ENCODE results near the gene UEVLD. TPM values are rescaled to one million over a fixed set of nuclear protein-coding genes. Genes with fewer than 3 reads are reported as not detected.

UEVLD gene
- total RNA-seq, 1 experiment from 2014 or later, result 13.7 TPM

- intact Hi-C loops (cut with micrococcal nuclease), result no loop called here
- Histone ChIP-seq H3K9me3 (ENCODE audit: control insufficient read depth in 1 of 2, insufficient read depth in 1 of 2, low read depth in 1 of 2, low read length in 2 of 2) (no peaks in the 10 kb centered on the region), H3K36me3 (ENCODE audit: control insufficient read depth in 1 of 2, insufficient read depth in 2 of 2, low read length in 2 of 2) (peaks cover 0 to 2% of the 10 kb centered on the region in 2 experiments; a peak in 1 of 4 replicates), H3K27ac (ENCODE audit: low read depth, low read length) (no peak overlapping the region), H3K79me2 (ENCODE audit: insufficient read depth, low read length) (no peaks in the 10 kb centered on the region), H3K9ac (ENCODE audit: low read length) (no peak overlapping the region), H4K20me1 (ENCODE audit: insufficient read depth) (no peaks in the 10 kb centered on the region), H3K4me2 (ENCODE audit: low read length) (no peak overlapping the region), H3K27me3 (ENCODE audit: insufficient read depth, low read length) (no peaks in the 10 kb centered on the region), H3K9me2 (ENCODE audit: insufficient read depth) (no peaks in the 10 kb centered on the region), H3K4me3 (replicated peaks in 1 of 2; ENCODE audit: low read depth in 1 of 2, low read length in 2 of 2) (no peak overlapping the region), H2AFZ (ENCODE audit: low read depth, low read length, poor library complexity, severe bottlenecking) (no peak overlapping the region), H3K4me1 (ENCODE audit: control insufficient read depth in 1 of 2, insufficient read depth in 2 of 2, low read length in 2 of 2) (peaks cover 0 to 6% of the 10 kb centered on the region in 2 experiments; a peak in 1 of 4 replicates)
- ATAC-seq (no peak), DNase-seq (ENCODE audit: low read depth, low spot score) (no peak)
- ChIA-PET POLR2A (interaction anchor here (0.7 kb wide), 1 partner anchor 112 kb away, joined by 3 read pairs; no protein-coding TSS in a partner anchor), RAD21 (ENCODE audit: low non-redundant PET in 1 of 2, low total read pairs in 2 of 2, uncharacterized antibody in 2 of 2, unreplicated experiment in 2 of 2) (no interaction called here), CTCF (no interaction called here)
- no TSS peak for BruUV-seq (replicated peaks)
- no peak for TF ChIP-seq SP1 (IDR thresholded peaks at IDR 0.05; ENCODE audit: low read depth)
- no peak for TF ChIP-seq CEBPB (IDR thresholded peaks at IDR 0.05; ENCODE audit: low read depth)
Measured at GRCh38 chr11:18495271-18495670, 93.3 kb downstream of the UEVLD start.

GRCh38 chr11:18493310-18493709, 95.2 kb downstream of the UEVLD start:
- Histone ChIP-seq H3K27me3 (ENCODE audit: insufficient read depth, low read length) (no peaks in the 10 kb centered on the region), H3K27ac (ENCODE audit: low read depth, low read length) (no peak overlapping the region), H3K4me3 (replicated peaks in 1 of 2; ENCODE audit: low read depth in 1 of 2, low read length in 2 of 2) (no peak overlapping the region), H3K9me3 (ENCODE audit: control insufficient read depth in 1 of 2, insufficient read depth in 1 of 2, low read depth in 1 of 2, low read length in 2 of 2) (no peaks in the 10 kb centered on the region), H4K20me1 (ENCODE audit: insufficient read depth) (no peaks in the 10 kb centered on the region), H3K9ac (ENCODE audit: low read length) (no peak overlapping the region), H3K9me2 (ENCODE audit: insufficient read depth) (no peaks in the 10 kb centered on the region), H3K4me1 (ENCODE audit: control insufficient read depth in 1 of 2, insufficient read depth in 2 of 2, low read length in 2 of 2) (peaks cover 0 to 6% of the 10 kb centered on the region in 2 experiments; a peak in 1 of 4 replicates), H3K4me2 (ENCODE audit: low read length) (no peak overlapping the region), H3K36me3 (ENCODE audit: control insufficient read depth in 1 of 2, insufficient read depth in 2 of 2, low read length in 2 of 2) (0 out of 4 replicates have a peak, but pooled peaks cover 0 to 2% of the 10 kb centered on the region in 2 experiments), H3K79me2 (ENCODE audit: insufficient read depth, low read length) (no peaks in the 10 kb centered on the region), H2AFZ (ENCODE audit: low read depth, low read length, poor library complexity, severe bottlenecking) (no peak overlapping the region)
- no TSS peak for BruUV-seq (replicated peaks)
- ChIA-PET RAD21 (ENCODE audit: low non-redundant PET in 1 of 2, low total read pairs in 2 of 2, uncharacterized antibody in 2 of 2, unreplicated experiment in 2 of 2) (no interaction called here), POLR2A (no interaction called here), CTCF (no interaction called here)
- intact Hi-C loops (cut with micrococcal nuclease), result no loop called here
- no peak for ATAC-seq
- TF ChIP-seq POLR2AphosphoS5 (IDR thresholded peaks at IDR 0.05; ENCODE audit: low read depth, low read length), result no peak
- TF ChIP-seq CTCF (IDR thresholded peaks at IDR 0.05 in 2 of 3, conservative IDR thresholded peaks at IDR 0.05 in 1 of 3; ENCODE audit: borderline replicate concordance in 1 of 3, insufficient read depth in 1 of 3, low read depth in 2 of 3, low read length in 2 of 3), result no peak
- TF ChIP-seq MAX (IDR thresholded peaks at IDR 0.05), result no peak
- no peak for TF ChIP-seq SP1 (IDR thresholded peaks at IDR 0.05; ENCODE audit: low read depth)
- TF ChIP-seq FOSL1 (IDR thresholded peaks at IDR 0.05; ENCODE audit: low read depth), result no peak
- TF ChIP-seq SIN3A (IDR thresholded peaks at IDR 0.05; ENCODE audit: low read depth), result no peak
- no peak for TF ChIP-seq JUND (IDR thresholded peaks at IDR 0.05)
- no peak for TF ChIP-seq ATF3 (IDR thresholded peaks at IDR 0.05)
- TF ChIP-seq CBX3 (IDR thresholded peaks at IDR 0.05; ENCODE audit: low read depth), result no peak
- no peak for TF ChIP-seq YY1 (IDR thresholded peaks at IDR 0.05; ENCODE audit: extremely low read depth, insufficient replicate concordance, low read depth, low read length)
- no peak for TF ChIP-seq EZH2 (IDR thresholded peaks at IDR 0.05)
- TF ChIP-seq ZFX (IDR thresholded peaks at IDR 0.05), result no peak
- no peak for DNase-seq (ENCODE audit: low read depth, low spot score)

All from HCT116 (cell line).